GM06990 (cell line): ENCODE measurements around the gene TEF.

Experiments used
- DNase-seq: peaks from one replicate; pipeline ENCODE4 v3.0.0-alpha.2; 2011; ENCODE audit not compliant: insufficient read length; ENCODE audit errors: extremely low read depth
- H3K27me3 ChIP-seq: replicated peaks from 2 replicates; pipeline ENCODE4 v1.6.0; 2011; ENCODE audit warnings: low read length; ENCODE audit not compliant: control insufficient read depth, insufficient read depth
- H3K36me3 ChIP-seq: 2 replicates; pipeline ENCODE4 v1.5.1; 2011; ENCODE audit warnings: low read length; ENCODE audit not compliant: control insufficient read depth, insufficient read depth
- H3K4me3 ChIP-seq: replicated peaks from 2 replicates; pipeline ENCODE4 v1.5.1; 2011; ENCODE audit warnings: low read depth, mild to moderate bottlenecking, control low read depth, low read length
- TF ChIP-seq, protein P1 (sequence below): IDR thresholded peaks from 2 replicates; pipeline ENCODE4 v1.5.1; 2011; ENCODE audit warnings: low read length, control low read depth, mild to moderate bottlenecking, inconsistent platforms; ENCODE audit not compliant: insufficient read depth, poor library complexity, severe bottlenecking

Gene TEF

DNA sequence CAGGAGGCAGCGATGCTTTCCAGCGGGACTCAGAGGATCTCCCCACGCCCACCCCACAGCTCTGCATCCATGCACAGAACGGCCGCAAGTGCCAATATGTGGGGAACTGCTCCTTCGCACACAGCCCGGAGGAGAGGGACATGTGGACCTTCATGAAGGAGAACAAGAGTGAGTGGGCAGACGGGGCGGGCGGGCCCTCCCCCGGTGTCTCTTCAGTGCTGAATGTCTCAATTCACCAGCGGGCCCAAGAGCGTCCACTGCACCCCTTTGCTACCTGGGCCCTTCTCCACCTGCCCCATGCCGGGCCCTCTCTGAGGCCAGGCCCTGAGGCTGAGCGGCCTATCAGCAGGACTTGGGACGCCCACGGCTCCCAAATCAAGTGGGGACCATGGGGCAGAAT lies 25.8 kb upstream of the TEF start:
- TF ChIP-seq, protein P1, sequence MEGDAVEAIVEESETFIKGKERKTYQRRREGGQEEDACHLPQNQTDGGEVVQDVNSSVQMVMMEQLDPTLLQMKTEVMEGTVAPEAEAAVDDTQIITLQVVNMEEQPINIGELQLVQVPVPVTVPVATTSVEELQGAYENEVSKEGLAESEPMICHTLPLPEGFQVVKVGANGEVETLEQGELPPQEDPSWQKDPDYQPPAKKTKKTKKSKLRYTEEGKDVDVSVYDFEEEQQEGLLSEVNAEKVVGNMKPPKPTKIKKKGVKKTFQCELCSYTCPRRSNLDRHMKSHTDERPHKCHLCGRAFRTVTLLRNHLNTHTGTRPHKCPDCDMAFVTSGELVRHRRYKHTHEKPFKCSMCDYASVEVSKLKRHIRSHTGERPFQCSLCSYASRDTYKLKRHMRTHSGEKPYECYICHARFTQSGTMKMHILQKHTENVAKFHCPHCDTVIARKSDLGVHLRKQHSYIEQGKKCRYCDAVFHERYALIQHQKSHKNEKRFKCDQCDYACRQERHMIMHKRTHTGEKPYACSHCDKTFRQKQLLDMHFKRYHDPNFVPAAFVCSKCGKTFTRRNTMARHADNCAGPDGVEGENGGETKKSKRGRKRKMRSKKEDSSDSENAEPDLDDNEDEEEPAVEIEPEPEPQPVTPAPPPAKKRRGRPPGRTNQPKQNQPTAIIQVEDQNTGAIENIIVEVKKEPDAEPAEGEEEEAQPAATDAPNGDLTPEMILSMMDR: no peak
- no peak for DNase-seq
- no peaks in the 10 kb centered on the region for H3K27me3 ChIP-seq

GRCh38 chr22:41356430-41357028 lies 25.2 kb upstream of the TEF start:
- Histone ChIP-seq H3K36me3 (peaks cover 33% of the 10 kb centered on the region), H3K27me3 (no peaks in the 10 kb centered on the region), H3K4me3 (no peak overlapping the region)
- DNase-seq: no peak
- TF ChIP-seq, protein P1: no peak

More for the DNA sequence above, 25.8 kb upstream of the TEF start:
- Histone ChIP-seq H3K36me3 (peaks cover 36% of the 10 kb centered on the region), H3K4me3 (no peak overlapping the region)

DNA sequence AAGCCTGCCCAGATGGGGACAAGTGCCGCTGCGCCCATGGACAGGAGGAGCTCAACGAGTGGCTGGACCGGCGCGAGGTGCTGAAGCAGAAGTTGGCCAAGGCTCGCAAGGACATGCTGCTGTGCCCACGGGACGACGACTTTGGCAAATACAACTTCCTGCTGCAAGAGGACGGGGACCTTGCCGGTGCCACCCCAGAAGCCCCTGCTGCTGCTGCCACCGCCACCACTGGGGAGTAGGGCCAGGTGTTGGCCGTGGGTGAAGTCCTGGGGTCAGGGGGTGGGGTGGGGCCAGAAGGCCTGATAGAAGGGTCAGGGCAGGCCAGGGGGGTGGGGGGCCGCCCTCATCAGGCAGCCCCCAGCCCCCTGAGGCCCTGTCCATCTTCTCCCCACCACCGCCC lies 24.6 kb upstream of the TEF start:
- TF ChIP-seq, protein P1: no peak
- no peak for DNase-seq
- peaks cover 31% of the 10 kb centered on the region for H3K36me3 ChIP-seq

GRCh38 chr22:41358927-41359326 lies 22.8 kb upstream of the TEF start:
- H3K36me3 ChIP-seq: peaks cover 27% of the 10 kb centered on the region
- TF ChIP-seq, protein P1: no peak
- H3K27me3 ChIP-seq: no peaks in the 10 kb centered on the region
- DNase-seq: no peak
- no peak overlapping the region for H3K4me3 ChIP-seq

More for the DNA sequence above, 24.6 kb upstream of the TEF start:
- no peak overlapping the region for H3K4me3 ChIP-seq
- H3K27me3 ChIP-seq: no peaks in the 10 kb centered on the region

DNA sequence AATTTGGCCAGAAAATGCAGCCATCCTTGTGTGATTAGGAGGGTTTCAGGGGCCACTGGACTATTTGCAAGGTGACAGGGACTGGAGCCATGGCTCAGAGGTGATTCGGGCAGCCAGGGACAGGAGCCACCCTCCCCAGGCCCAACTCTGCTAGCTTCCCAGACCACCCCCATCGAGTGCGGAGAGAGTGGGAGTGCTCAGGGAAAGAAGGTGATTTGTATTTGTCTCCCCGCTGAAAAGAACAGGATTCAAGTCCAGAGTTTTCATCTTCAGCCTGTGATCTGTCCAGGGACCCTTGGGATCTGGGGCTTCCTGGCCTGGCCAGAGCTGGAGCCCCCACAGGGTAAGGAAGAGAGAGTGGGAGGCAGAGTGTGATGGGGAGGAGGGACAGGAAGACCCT lies 22.4 kb upstream of the TEF start:
- H3K4me3 ChIP-seq: no peak overlapping the region
- no peak for DNase-seq
- peaks cover 23% of the 10 kb centered on the region for H3K36me3 ChIP-seq
- H3K27me3 ChIP-seq: no peaks in the 10 kb centered on the region
- TF ChIP-seq, protein P1: no peak

DNA sequence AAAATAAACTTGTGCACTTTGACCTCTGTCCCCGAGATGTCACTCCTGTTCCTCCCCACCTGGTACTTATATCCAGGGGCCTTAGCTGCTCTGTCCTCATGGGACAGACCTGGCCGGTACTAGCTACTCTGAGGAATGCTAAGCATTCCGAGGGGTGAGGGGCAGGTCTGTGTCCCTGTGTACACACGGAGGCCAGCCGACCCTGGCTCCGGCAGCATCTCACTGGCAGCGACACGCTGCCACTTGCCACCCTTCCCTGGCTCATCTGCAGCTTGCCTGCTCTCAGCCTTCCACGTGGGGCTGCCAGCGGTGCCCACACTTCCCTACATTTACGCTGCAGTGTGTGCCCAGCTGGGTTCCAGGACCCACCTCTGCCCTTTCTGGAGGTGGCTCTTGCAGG lies 21.6 kb upstream of the TEF start:
- Histone ChIP-seq H3K27me3 (no peaks in the 10 kb centered on the region), H3K4me3 (no peak overlapping the region), H3K36me3 (peaks cover 18% of the 10 kb centered on the region)
- TF ChIP-seq, protein P1: no peak
- DNase-seq: no peak
